Measurements from ENCODE around the gene TNFAIP3.
A peak's percentile ranks its signal among the peaks of the same experiment; 100 is the strongest.

Gene TNFAIP3

DNA sequence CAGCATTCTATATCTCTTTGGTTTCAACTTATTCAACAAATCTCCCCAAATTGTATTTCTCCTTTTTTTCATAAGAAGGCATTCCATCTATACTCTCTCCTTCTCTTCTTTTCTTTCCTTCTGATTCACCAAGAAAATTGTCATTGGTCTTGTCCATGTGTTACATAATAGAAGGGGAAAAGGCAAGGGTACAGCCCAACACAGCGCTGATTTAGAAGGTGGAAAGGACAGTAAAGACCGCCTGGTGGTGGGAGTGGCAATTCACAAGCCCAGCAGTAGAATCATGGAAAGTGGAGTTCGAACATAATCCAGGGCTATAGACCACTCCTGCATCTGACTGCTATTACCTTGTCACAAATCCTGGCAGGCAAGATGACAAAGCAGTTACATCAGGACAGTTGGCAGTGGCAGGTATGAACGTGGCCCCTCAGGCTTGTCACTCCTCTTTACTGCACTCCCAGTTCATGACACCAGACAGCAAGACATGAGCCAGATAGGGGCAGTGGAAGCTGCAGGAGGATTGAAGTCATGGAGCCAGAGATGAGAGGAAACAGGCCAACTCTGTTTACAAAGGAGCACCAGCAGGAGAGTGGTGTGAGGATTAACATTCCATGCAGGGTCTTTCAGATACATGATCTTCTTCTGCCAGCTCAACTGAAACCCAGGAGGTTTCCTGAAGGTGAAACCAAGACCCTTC, 2.1 kb upstream of the TNFAIP3 start:
- DNase-seq = no peak

DNA sequence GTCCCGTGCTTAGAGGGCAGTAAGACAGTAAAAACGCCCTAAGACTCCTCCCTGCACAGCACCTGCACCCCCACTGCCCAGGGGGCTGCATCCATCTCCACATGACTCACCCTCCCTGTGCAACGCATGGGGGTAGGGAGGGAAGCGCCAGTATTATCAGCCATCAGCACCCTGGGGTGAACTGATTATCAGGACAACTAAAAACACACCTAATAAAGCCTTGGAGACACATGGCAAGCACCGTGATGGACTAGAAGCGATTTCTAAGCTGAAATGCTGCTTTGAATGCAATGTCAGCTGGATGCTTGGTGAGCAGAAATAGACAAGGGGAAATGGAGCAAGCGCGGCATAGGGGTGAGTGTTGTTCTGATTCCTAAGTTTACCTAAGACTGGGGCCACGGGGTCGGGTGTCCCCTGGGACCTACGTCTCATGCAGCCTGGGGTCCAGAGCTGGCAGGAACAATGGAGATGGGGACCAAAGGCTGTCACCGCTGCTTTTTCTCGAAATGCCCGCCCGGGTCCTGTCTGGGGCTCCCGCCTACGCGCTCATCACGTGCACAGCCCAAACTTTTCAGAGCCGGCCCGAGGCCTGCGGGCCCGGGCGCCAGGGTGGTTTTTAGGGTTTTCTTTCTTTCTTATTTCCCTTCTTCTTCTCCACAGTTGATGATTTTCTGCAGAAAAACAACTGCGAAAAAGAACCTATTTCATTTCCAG, 702 bp upstream of the TNFAIP3 start:
- no peak for DNase-seq

DNA sequence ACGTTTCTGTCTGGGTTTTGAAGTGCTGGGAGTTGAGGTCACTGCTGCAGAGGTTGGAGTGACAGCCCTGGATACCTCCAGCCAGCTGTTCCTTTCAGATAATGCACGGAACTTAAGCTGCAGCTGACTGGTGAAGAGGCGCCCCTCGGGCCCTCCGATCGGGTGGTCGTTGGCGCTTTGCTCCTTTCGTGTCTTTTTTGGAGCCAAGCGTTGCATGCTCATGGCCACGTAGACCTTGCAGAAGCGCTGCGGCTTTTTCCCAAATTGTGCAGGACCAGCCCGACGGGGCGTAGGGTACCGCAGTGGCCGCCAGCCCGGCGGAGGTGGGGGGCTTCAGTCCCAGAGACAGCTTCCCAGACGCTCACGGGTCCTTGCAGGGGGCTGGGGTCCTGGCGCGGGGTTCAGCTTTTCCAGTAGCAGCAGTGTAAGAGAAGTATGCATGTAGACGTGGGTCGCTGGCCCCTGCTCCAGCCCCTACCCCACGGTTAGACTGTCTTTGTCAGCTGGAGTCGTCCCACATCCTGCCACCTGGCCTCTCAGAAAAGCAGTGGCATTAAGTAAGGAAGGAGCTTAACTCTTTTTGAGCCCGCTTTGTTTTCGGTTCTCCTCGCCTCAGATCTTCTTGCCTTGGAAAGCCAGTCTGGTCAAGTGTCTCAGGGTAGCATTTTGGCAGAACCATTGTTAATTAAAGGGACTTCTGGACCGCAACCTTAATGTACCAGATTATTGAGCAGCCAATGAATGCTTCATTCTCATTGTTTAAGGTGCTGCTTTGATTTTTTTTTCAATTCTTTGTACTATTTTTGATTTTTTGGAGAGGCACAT, 838 bp downstream of the TNFAIP3 start:
- DNase-seq = no peak

DNA sequence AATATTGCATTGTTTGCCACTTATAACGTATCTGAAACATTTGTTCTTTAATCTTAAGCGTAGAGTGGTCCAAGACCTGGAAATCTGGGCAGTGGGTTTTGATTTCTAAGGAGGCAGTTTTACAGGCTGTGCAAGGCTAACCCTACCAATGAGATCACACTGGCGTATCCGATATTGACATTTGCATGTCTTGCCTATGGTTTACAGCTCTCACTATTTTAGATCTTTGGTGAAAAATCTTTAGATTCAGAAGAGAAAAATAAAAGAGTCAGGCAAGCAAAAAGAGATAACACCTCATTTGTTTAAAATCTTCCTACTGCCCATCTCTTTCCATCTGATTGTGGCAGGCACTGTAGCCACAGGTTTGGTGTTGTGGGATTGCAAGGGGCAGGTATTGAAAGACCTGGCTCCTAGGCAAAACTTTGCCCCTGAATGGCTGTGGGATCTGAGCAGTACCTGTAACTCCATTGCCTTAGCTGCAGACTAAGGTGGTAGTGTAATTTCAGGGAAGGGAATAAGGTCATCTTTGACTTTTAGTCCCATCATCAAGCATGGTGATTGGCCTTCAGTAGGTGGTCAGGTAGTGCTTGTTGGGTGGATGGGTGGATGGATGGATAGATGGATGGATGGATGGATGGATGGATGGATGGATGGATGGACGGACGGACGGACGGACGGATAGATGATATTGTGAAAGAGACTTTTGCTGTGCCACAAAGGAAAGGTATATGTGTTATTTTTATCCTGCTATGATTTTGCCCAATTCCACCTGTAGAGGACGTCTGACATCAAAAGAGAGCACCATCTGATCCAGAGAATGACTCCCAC, 1.9 kb downstream of the TNFAIP3 start:
- DNase-seq = no peak

DNA sequence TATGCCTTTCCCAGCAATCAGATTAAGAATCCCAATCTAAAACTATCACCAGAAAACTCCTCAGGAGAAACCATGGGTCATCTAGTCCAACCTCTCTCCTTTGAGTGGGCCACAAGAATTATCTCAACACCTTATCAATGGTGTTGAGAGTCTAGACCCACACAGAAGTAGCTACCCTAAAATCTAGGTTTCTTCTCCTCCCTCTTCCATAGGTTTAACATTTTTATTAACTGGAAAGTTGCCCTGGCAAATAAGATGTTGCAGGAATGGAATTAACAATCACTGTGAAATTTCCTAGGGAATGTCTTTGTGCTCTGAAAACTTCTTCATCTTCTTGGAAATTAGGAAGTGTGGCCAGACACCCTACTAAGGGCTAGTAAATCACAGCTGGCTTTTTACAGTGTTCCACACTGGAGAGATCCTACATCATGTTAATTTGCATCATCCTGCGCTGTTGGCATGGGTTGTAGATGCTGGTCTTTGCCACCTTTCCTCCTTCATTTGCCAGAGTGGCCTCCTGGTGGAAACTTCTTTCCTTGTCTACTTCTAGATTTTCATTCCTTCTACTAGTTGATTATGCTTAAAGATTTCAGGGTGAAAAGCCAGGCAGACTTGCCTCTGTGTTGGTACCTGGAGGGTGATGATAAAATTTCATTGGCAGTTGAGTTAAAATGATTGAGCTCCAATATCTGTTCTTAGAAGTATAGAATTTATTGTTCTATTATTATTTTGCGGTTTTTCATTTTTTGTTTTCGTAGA, 2.7 kb downstream of the TNFAIP3 start:
- DNase-seq = no peak

DNA sequence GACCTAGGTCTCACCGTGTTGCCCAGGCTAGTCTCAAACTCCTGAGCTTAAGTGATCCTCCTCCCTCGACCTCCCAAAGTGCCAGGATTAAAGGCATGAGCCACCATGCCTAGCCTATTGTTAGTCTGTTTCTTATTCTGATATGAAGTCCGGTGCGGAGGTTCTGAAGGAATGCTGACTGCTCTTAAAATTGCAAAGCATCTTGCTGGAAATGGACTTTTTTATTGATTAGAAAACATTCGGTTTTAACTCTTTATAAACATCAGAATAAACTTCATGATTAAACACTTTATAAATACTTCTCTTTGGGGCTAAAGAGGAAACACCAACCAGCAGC, 3.2 kb downstream of the TNFAIP3 start:
- DNase-seq = no peak

DNA sequence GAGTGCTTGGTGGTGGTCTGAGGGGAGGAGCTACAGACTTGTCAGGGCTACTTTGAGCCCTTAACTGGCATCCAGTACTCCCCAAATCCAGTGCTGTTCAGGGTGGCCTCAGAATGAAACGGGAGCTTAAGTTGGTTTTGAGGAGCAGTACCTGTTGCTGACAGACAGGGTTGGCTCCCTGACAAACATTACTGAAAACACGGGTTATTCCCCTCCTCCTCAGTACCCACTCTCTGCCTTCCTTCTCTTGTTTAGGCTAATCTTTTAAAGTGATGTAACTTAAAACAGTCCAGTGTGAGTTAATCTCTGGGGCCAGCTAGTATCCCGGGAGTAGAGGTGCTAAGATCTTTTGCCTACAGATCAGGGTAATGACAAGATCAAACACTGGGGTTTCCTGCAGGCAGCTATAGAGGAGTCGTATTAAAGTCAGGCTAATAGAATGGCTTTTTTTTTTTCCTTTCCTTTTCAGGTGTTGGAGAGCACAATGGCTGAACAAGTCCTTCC, 3.7 kb downstream of the TNFAIP3 start:
- DNase-seq = no peak

DNA sequence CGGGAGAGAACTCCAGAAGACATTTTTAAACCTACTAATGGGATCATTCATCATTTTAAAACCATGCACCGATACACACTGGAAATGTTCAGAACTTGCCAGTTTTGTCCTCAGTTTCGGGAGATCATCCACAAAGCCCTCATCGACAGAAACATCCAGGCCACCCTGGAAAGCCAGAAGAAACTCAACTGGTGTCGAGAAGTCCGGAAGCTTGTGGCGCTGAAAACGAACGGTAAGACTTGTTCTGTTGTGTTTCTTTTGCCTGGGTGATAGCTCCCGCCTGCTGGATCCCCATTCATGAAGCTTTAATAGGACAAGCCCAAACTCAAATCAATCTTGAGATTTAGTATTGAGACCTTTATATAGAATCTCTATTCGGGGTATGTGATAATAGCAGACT, 4.2 kb downstream of the TNFAIP3 start:
- DNase-seq = no peak

DNA sequence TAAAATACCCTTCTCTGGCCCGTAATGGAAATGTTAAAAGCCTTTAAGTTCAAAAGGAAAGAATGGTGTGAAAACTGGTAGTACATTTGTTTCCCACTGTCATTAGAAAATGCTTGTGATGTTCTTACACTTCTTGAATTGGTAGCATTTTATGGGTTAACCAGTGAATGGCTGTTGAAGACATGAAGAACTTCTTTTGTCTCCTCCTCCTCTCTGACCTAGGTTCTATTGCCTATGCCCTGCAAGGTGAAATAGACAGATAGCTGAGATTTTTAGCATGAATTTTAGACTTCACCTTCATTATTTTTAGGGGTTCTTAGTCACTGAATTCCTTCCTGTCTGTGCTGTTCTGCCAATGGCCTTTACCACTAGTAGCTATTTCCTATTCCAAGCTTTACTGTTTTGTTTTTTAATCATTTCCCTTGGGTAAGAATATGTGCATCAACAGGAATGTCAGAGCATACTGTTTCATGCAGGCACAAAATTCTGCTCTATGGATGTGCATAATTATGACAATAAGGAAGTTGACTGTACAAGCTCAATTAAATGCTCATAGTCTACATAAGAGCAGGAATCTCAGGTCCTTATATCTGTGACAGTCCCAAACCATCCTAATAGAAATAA, 4.9 kb downstream of the TNFAIP3 start:
- DNase-seq = peak; percentile 48

DNA sequence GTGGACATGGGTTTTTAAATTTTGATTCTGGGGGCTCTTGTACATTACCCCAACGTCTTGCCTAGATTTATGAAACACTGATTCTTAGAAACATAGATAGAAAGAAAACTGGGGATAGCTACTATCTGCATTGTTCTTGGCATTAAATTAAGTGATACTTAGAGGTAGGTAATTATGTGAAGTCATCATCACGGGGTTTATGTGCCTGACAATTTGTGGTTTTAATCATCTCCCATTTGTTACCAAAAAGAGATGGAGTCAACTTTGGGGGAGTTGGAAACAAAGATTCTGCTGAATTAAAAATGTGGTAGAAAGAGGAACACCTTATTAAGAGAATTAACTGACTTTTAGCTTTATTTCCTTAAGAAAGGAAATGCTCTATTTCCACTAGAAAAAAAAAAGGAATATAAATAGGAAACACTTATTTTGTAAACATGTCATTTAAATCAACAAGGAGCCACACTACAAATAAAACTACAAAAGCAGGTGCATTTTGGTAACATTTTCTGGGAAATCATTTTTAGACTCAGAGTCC, 5.6 kb downstream of the TNFAIP3 start:
- no peak for DNase-seq

DNA sequence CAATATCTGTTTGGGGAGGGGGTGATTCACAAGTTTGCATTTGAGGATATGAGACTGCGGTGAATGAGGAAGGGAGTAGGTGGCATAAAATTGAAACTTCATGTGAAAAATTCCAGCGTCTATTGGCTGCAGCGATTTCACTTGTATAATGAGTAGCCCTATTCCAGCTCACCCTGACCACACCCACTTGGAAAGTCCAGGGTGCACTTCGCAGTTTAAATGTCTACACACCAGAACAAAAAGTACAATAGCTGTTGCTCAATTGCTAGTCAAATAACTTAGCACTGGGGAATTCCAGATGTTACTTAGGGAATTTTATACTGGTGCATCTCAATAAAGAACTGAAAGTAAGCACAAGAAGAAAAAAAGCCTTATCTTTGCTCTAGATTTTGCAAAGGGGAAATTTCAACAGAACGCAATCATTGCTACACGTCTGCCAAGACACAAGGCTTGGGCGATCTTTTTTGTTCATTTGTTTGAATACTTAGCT, 6.3 kb downstream of the TNFAIP3 start:
- DNase-seq = peak; percentile 73

DNA sequence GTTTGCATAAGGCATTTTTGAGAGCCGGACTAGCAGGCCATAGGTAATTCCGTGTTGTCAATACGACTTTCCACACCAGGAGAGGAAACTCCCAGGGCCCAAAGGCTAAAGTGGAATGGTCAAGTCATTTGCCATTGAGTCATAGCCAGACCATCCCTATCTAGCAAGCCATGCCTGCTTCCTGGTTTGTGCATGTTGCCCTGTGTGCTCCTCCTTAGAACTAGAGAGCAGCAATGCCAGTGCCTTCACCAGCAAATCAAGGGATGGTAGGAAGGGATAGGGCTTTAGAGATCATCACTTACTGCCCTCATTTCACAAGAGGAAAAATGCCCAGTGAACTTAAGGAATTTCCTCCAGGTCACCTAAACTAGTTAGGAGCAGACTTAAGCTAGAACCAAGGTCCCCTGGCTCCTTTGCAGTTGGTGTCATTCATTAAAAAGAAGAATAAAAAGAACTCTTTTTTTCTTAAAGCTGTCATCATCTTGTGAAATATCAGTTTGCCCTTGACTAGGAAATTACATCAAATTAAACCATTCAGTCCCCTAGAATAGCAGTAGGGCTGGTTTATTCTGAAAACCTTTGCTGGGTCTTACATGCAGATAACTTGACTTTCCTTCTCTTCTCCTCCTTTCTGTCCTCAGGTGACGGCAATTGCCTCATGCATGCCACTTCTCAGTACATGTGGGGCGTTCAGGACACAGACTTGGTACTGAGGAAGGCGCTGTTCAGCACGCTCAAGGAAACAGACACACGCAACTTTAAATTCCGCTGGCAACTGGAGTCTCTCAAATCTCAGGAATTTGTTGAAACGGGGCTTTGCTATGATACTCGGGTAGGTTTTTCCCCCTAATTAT, 7.4 kb downstream of the TNFAIP3 start:
- no peak for DNase-seq

DNA sequence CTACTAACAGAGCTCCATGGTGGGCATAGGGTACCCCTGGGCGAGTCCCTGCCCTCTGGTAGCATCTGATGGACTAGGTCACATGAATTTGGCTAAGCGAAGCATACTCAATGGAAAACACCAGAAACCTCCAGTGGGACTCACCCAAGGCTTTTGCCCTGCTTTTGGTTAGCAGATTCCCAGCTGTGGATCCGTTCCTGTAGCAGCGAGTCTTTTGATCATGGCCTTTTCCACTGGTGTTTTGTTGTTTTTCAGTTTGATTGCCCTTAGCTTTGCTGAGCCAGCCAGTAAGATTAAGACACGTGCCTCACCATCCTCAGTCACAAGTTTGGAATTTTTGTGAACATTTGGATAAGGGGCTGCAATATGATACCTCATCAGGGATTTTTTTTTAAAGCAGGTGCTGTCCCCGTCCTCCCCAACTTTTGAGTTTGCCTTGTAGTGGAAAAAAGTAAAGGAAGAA, 8.0 kb downstream of the TNFAIP3 start:
- DNase-seq = no peak

DNA sequence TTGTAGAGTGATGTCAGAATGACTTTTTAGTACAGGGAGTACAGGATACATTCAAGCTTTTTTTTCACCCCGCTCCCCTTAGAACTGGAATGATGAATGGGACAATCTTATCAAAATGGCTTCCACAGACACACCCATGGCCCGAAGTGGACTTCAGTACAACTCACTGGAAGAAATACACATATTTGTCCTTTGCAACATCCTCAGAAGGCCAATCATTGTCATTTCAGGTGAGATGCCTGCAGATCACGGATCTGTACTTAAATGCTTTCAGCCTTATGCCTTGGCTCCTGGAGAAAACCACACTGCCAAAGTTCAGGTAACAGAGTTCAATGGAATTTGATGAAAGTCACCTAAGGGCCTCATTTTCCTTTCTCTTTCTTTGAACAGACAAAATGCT, 8.5 kb downstream of the TNFAIP3 start:
- no peak for DNase-seq

DNA sequence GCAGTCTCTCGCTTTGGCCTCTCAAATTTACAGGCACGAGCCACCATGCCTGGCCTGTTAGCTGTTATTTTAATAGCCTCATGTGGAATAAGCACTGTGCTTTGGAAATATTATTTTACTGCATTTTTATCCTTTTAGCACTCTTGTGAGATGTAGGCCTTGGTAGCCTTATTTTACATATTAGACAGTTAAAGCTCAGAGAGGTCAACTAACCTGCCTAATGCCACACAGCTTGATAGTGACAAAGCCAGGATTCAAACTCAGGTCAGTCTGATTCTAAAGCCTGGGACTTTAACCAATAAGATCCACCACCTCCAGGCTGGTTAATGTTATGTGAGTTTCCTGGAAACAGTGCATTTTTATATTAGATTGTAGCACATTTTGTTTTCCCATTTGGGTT, 9.5 kb downstream of the TNFAIP3 start:
- no peak for DNase-seq

DNA sequence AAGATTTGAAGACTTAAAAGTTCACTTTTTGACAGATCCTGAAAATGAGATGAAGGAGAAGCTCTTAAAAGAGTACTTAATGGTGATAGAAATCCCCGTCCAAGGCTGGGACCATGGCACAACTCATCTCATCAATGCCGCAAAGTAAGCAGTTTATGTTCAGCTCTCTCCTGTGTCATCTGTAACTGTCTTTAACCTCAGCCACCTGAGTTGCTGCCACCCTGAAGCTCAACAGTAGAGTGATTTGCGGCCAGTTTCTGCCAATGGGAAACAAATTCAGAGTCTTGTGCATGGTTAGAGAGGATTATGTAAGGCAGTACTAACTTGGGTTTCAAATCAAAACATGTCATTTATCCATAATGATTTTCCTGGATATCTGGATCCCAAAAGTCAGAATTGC, 10.1 kb downstream of the TNFAIP3 start:
- no peak for DNase-seq

DNA sequence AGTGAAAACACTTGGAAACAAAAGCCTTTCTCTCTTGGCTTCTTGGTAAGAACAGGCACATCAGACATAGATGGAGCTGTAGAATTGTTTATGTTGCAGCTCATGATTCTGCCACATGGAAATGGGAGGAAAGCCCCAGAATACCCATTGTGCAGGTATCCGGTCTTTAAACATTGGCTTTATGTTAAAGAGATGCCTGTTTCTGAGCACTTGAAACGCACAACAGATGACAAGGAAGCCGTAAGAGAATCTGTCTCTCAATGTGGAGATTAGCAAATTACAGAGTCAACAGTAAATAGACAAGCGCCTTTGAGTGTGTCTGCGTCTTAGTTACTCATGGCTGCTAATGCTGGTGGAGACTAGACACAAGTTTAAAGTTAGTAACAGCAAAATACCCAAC, 10.5 kb downstream of the TNFAIP3 start:
- no peak for DNase-seq

DNA sequence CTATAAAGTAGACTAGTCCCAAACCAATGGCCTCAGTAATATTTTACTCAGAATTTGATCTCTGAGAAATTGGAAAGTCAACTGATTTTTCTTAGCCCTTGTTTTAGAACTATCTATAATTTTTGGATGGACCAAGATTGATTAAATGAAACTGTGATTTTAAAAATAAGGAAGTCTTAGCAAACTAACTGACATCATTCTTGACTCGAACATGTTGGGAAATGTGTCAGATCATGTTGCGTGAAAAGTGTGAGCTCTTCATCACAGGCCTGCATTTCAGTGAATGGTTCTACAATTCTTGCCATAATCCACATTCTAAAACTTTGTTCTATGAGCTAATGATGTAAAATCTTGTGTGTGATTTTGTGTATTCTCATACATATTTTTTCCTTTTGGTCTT, 11.0 kb downstream of the TNFAIP3 start:
- DNase-seq = no peak

DNA sequence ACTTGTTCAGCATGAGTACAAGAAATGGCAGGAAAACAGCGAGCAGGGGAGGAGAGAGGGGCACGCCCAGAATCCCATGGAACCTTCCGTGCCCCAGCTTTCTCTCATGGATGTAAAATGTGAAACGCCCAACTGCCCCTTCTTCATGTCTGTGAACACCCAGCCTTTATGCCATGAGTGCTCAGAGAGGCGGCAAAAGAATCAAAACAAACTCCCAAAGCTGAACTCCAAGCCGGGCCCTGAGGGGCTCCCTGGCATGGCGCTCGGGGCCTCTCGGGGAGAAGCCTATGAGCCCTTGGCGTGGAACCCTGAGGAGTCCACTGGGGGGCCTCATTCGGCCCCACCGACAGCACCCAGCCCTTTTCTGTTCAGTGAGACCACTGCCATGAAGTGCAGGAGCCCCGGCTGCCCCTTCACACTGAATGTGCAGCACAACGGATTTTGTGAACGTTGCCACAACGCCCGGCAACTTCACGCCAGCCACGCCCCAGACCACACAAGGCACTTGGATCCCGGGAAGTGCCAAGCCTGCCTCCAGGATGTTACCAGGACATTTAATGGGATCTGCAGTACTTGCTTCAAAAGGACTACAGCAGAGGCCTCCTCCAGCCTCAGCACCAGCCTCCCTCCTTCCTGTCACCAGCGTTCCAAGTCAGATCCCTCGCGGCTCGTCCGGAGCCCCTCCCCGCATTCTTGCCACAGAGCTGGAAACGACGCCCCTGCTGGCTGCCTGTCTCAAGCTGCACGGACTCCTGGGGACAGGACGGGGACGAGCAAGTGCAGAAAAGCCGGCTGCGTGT, 11.6 kb downstream of the TNFAIP3 start:
- no peak for DNase-seq

Data from fibroblast of skin of abdomen (primary cell).